ENCODE data around the gene KLK14. TPM values are rescaled to one million over a fixed set of nuclear protein-coding genes. Genes with fewer than 3 reads are reported as not detected.

The KLK14 gene
- total and polyA plus RNA-seq, 2 of the 8 experiments (the other 6 are each of a cell fraction or from before 2014, with no cell fraction given): 0.09 to 1.2 TPM

DNA sequence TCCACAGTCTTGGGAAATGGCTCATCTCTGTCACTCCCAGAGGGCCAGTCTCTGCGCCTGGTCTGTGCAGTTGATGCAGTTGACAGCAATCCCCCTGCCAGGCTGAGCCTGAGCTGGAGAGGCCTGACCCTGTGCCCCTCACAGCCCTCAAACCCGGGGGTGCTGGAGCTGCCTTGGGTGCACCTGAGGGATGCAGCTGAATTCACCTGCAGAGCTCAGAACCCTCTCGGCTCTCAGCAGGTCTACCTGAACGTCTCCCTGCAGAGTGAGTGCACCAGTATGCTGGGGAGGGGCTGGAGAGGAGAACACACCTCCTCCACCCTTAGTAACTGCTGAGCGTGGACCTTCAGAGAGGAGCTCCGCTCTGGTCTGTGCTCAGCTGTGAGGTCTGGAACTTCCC is 44.3 kb upstream of the KLK14 start:
- FAIRE-seq: no peak
- no peak for DNase-seq (ENCODE audit: low read depth in 1 of 2, low spot score in 2 of 2)
- H4K5ac ChIP-seq (ENCODE audit: insufficient read length, low read depth, low read length): no peak overlapping the region
- no peak overlapping the region for H2BK12ac ChIP-seq (ENCODE audit: low read depth, low read length)
- H3K27ac ChIP-seq (ENCODE audit: low read depth, low read length): no peak overlapping the region
- H3K14ac ChIP-seq (ENCODE audit: insufficient read length): no peak overlapping the region
- no peak overlapping the region for H2BK20ac ChIP-seq (ENCODE audit: low read length)
- H2BK5ac ChIP-seq (ENCODE audit: low read depth, low read length): no peak overlapping the region
- H3K9me3 ChIP-seq (ENCODE audit: insufficient read depth in 2 of 2, low read depth in 1 of 2, low read length in 1 of 2): no peaks in the 10 kb centered on the region
- H3K23ac ChIP-seq (ENCODE audit: insufficient read length): no peak overlapping the region
- H3K79me2 ChIP-seq (ENCODE audit: control insufficient read depth in 1 of 2, insufficient read depth in 2 of 2, low read length in 2 of 2): no peaks in the 10 kb centered on the region
- H2BK15ac ChIP-seq (ENCODE audit: low read length): no peak overlapping the region
- H3K4me3 ChIP-seq (ENCODE audit: extremely low read depth in 1 of 4, insufficient read depth in 2 of 4, low read depth in 3 of 4, low read length in 4 of 4): no peak overlapping the region
- H3K4ac ChIP-seq (replicated peaks; ENCODE audit: insufficient read length, low read depth, low read length): no peak overlapping the region
- no peak overlapping the region for H3K56ac ChIP-seq (replicated peaks; ENCODE audit: insufficient read length, low read depth, low read length)
- H4K91ac ChIP-seq (replicated peaks; ENCODE audit: insufficient read length, low read length): no peak overlapping the region
- no peak overlapping the region for H2AK5ac ChIP-seq (ENCODE audit: low read depth, low read length)
- POLR2A ChIA-PET (ENCODE audit: partially characterized antibody): interaction anchor here (0.6 kb wide), 1 partner anchor 12 kb away, joined by 3 read pairs; no protein-coding TSS in a partner anchor
- no peak overlapping the region for H2AFZ ChIP-seq (ENCODE audit: low read length)
- 76% methylated on average over 6 of the region's 6 CpGs; no CpG with 5 or more reads in 1 of the 2 experiments for WGBS, 2 experiments (ENCODE audit: extremely low coverage in 1 of 2, insufficient coverage in 1 of 2, insufficient read length in 1 of 2, insufficient replicate concordance in 2 of 2, low coverage in 1 of 2, low lambda C conversion rate in 2 of 2, missing lambda C conversion rate in 1 of 2)
- H3K18ac ChIP-seq (ENCODE audit: extremely low read depth, low read length): no peak overlapping the region; the same call in 1 of the 2 replicates
- H3K4me1 ChIP-seq (replicated peaks in 1 of 4; ENCODE audit: control insufficient read depth in 3 of 4, insufficient read depth in 4 of 4, low read length in 3 of 4): peaks cover 0 to 2% (median 0%) of the 10 kb centered on the region in 4 experiments; a peak in 1 of 7 replicates
- no peaks in the 10 kb centered on the region for H3K79me1 ChIP-seq (ENCODE audit: low read depth, low read length)
- H4K8ac ChIP-seq (ENCODE audit: extremely low read depth, insufficient read depth, low read length): no peak overlapping the region
- no peak overlapping the region for H2BK120ac ChIP-seq (replicated peaks; ENCODE audit: low read depth, low read length)
- H3K4me2 ChIP-seq (ENCODE audit: insufficient read depth in 1 of 2, low read depth in 2 of 2, low read length in 2 of 2): no peak overlapping the region
- no peaks in the 10 kb centered on the region for H3K36me3 ChIP-seq (ENCODE audit: control insufficient read depth in 2 of 4, insufficient read depth in 4 of 4, low read length in 3 of 4)
- no peaks in the 10 kb centered on the region; the same call in 1 of the 2 replicates for H3K23me2 ChIP-seq (ENCODE audit: low read depth, low read length)
- H4K20me1 ChIP-seq (replicated peaks in 1 of 2; ENCODE audit: control insufficient read depth in 1 of 2, insufficient read depth in 2 of 2, low read length in 2 of 2): no peaks in the 10 kb centered on the region
- CTCF ChIA-PET (ENCODE audit: partially characterized antibody): interaction anchor here (0.9 to 1.4 kb wide), 3 partner anchors 10 to 132 kb away, joined by 3 to 4 read pairs (median 4); no protein-coding TSS in a partner anchor
- H3K9ac ChIP-seq (replicated peaks in 1 of 4; ENCODE audit: extremely low read depth in 1 of 4, low read depth in 3 of 4, low read length in 3 of 4): no peak overlapping the region
- H3K27me3 ChIP-seq (replicated peaks in 1 of 4; ENCODE audit: control insufficient read depth in 3 of 4, extremely low read depth in 1 of 4, insufficient read depth in 3 of 4, low read length in 3 of 4): no peaks in the 10 kb centered on the region; a peak in 1 of 7 replicates
- TF ChIP-seq HDAC6 (IDR thresholded peaks at IDR 0.05; ENCODE audit: low read depth, low read length) (no peak), KDM4A (IDR thresholded peaks at IDR 0.05; ENCODE audit: low read depth, low read length, severe bottlenecking) (no peak), RXRA (IDR thresholded peaks at IDR 0.05; ENCODE audit: insufficient read depth, low read depth, low read length) (no peak), GTF2F1 (IDR thresholded peaks at IDR 0.05; ENCODE audit: borderline replicate concordance, low read depth, low read length) (no peak), KDM5A (IDR thresholded peaks at IDR 0.05; ENCODE audit: low read length) (no peak), GABPA (IDR thresholded peaks at IDR 0.05; ENCODE audit: borderline replicate concordance, insufficient read depth, low read length) (no peak), BRCA1 (IDR thresholded peaks at IDR 0.05; ENCODE audit: low read depth, low read length) (no peak), PHF8 (conservative IDR thresholded peaks at IDR 0.05; ENCODE audit: low read depth, low read length) (no peak), HDAC2 (IDR thresholded peaks at IDR 0.05; ENCODE audit: borderline replicate concordance in 1 of 2, low read depth in 2 of 2, low read length in 2 of 2) (no peak)
- TF ChIP-seq, protein P1, sequence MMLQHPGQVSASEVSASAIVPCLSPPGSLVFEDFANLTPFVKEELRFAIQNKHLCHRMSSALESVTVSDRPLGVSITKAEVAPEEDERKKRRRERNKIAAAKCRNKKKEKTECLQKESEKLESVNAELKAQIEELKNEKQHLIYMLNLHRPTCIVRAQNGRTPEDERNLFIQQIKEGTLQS (IDR thresholded peaks at IDR 0.05; ENCODE audit: insufficient read depth, low read depth, low read length): no peak
- TF ChIP-seq, protein P2, sequence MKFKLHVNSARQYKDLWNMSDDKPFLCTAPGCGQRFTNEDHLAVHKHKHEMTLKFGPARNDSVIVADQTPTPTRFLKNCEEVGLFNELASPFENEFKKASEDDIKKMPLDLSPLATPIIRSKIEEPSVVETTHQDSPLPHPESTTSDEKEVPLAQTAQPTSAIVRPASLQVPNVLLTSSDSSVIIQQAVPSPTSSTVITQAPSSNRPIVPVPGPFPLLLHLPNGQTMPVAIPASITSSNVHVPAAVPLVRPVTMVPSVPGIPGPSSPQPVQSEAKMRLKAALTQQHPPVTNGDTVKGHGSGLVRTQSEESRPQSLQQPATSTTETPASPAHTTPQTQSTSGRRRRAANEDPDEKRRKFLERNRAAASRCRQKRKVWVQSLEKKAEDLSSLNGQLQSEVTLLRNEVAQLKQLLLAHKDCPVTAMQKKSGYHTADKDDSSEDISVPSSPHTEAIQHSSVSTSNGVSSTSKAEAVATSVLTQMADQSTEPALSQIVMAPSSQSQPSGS (IDR thresholded peaks at IDR 0.05; ENCODE audit: low read length): no peak
